GM12878 (cell line): ENCODE results near the gene SLC25A20. TPM values are rescaled to one million over a fixed set of nuclear protein-coding genes. Genes with fewer than 3 reads are reported as not detected.
A peak's percentile ranks its signal among the peaks of the same experiment; 100 is the strongest.

Source experiments
- ATAC-seq: fragments of 200-7000 bp; cut with Tn5 transposase; 3 replicates; pipeline ENCODE4 v1.9.1; 2020; ENCODE audit warnings: mild to moderate bottlenecking, moderate library complexity
- BruUV-seq: library from RNA; stranded (reverse); fragments of 400-500 nt; replicated peaks from 2 replicates; lab custom pipeline; 2021; lab: Mats Ljungman, UMichigan
- CTCF ChIA-PET: fragments of 300-600 bp; sonication (Branson Sonifier 250); formaldehyde crosslinking; extraction: SDS; loops from one replicate; lab custom pipeline; 2021; ENCODE audit warnings: inconsistent platforms; lab: Yijun Ruan, JAX
- POLR2A ChIA-PET: fragments of 350-600 bp; formaldehyde crosslinking; extraction: SDS; loops from one replicate; lab custom pipeline; 2021; ENCODE audit warnings: inconsistent platforms; lab: Charles Lee
- RAD21 ChIA-PET: fragments of 300-600 bp; sonication (Branson Sonifier 250); formaldehyde crosslinking; loops from one replicate; lab custom pipeline; 2023; ENCODE audit warnings: antibody characterized with exemption; ENCODE audit not compliant: unreplicated experiment; lab: Charles Lee
- SMC1A ChIA-PET: fragments of 300-600 bp; sonication (Branson Sonifier 250); formaldehyde crosslinking; loops from one replicate; lab custom pipeline; 2023; ENCODE audit not compliant: unreplicated experiment, uncharacterized antibody; lab: Charles Lee
- DNase-seq: peaks from one replicate; pipeline ENCODE4 v3.0.0-alpha.2; 2011; ENCODE audit warnings: low read depth, low spot score
- FAIRE-seq: peaks from 3 replicates; lab custom pipeline; 2011; peaks lifted over from hg19 to GRCh38; lab: Jason Lieb, UNC
- H2AFZ ChIP-seq: 2 replicates; pipeline ENCODE4 v1.6.0; 2011; ENCODE audit warnings: low read depth, low read length, control low read depth; ENCODE audit not compliant: control insufficient read depth
- H3K27ac ChIP-seq: 2 replicates; pipeline ENCODE4 v1.5.1; 2011; ENCODE audit warnings: control low read depth; ENCODE audit not compliant: control insufficient read depth, insufficient read depth
- H3K27me3 ChIP-seq, 2 experiments: replicated peaks in 1 of 2; 2 replicates each; pipeline versions ENCODE4 v1.6.0 to v1.6.1; 2011; ENCODE audit warnings: low read length in 1 of 2; ENCODE audit not compliant: control insufficient read depth in 2 of 2, insufficient read depth in 2 of 2
- H3K36me3 ChIP-seq, 2 experiments: 2 replicates each; pipeline ENCODE4 v1.5.1; 2011; ENCODE audit warnings: low read length in 1 of 2; ENCODE audit not compliant: control insufficient read depth in 2 of 2, insufficient read depth in 2 of 2
- H3K4me1 ChIP-seq: 2 replicates; pipeline ENCODE4 v1.6.1; 2011; ENCODE audit warnings: mild to moderate bottlenecking, low read length, moderate library complexity, mixed read lengths; ENCODE audit not compliant: control insufficient read depth, insufficient read depth
- H3K4me2 ChIP-seq: 2 replicates; pipeline ENCODE4 v1.6.0; 2011; ENCODE audit warnings: control low read depth; ENCODE audit not compliant: control insufficient read depth, insufficient read depth
- H3K4me3 ChIP-seq: fragments of 200-600 bp; sonication (generic); 2 replicates; pipeline ENCODE4 v1.5.1; 2016
- H3K79me2 ChIP-seq: 2 replicates; pipeline ENCODE4 v1.6.0; 2011; ENCODE audit warnings: low read length; ENCODE audit not compliant: control insufficient read depth, insufficient read depth
- H3K9ac ChIP-seq: 2 replicates; pipeline ENCODE4 v1.8.0; 2011; ENCODE audit warnings: low read length, control low read depth, mixed read lengths; ENCODE audit not compliant: control insufficient read depth, insufficient read depth
- H3K9me3 ChIP-seq: replicated peaks from 3 replicates; pipeline ENCODE4 v1.5.1; 2011; ENCODE audit warnings: mild to moderate bottlenecking, low read length; ENCODE audit not compliant: control insufficient read depth, insufficient read depth
- H4K20me1 ChIP-seq: 2 replicates; pipeline ENCODE4 v1.6.0; 2011; ENCODE audit not compliant: control insufficient read depth, insufficient read depth
- EP300 ChIP-seq, 2 experiments: fragments of 150-350 bp in 1 of 2; IDR thresholded peaks; 2 replicates each; pipeline ENCODE4 v1.6.1; 2011 to 2012; ENCODE audit warnings: low read depth in 2 of 2, low read length in 2 of 2, borderline replicate concordance in 1 of 2, improper control_type of control experiment in 1 of 2, inconsistent platforms in 1 of 2; ENCODE audit not compliant: control insufficient read depth in 1 of 2
- EZH2 ChIP-seq: IDR thresholded peaks from 2 replicates; pipeline ENCODE4 v1.6.1; 2012; ENCODE audit warnings: low read depth, mild to moderate bottlenecking, control low read depth, inconsistent platforms, low read length, borderline replicate concordance; ENCODE audit not compliant: control insufficient read depth
- JUNB ChIP-seq: IDR thresholded peaks from 2 replicates; pipeline ENCODE4 v1.6.1; 2016; ENCODE audit warnings: antibody characterized with exemption, mild to moderate bottlenecking
- JUND ChIP-seq: IDR thresholded peaks from 2 replicates; pipeline ENCODE4 v1.6.1; 2012; ENCODE audit warnings: low read depth, mild to moderate bottlenecking, low read length, improper control_type of control experiment, moderate library complexity
- RELB ChIP-seq: fragments of 450-650 bp; IDR thresholded peaks from 2 replicates; pipeline ENCODE4 v1.6.1; 2017; ENCODE audit warnings: low read depth, mild to moderate bottlenecking, moderate library complexity
- YY1 ChIP-seq: IDR thresholded peaks from 2 replicates; pipeline ENCODE4 v1.6.1; 2011; ENCODE audit warnings: low read depth, mild to moderate bottlenecking, low read length
- ZNF622 ChIP-seq: fragments of 450-650 bp; IDR thresholded peaks from 2 replicates; pipeline ENCODE4 v1.6.1; 2017; ENCODE audit warnings: mild to moderate bottlenecking, inconsistent platforms
- WGBS: methylation state at CpG from one replicate; pipeline ENCODE4 v1.1.6; 2016; ENCODE audit warnings: low lambda C conversion rate; ENCODE audit not compliant: insufficient replicate concordance, insufficient coverage; ENCODE audit errors: missing lambda C conversion rate; 5-methylcytosine and 5-hydroxymethylcytosine counted together
- in situ Hi-C: fragments of 300-500 bp; cut with MboI; formaldehyde crosslinking; loops from 9 replicates; pipeline ENCODE4 v1.14.3; 2018; ENCODE audit warnings: mixed read lengths
- intact Hi-C: fragments of 100-400 bp; cut with micrococcal nuclease; formaldehyde crosslinking; loops from one replicate; pipeline ENCODE4 v1.14.2; 2022; ENCODE audit not compliant: unreplicated experiment
- polyA plus RNA-seq, 11 experiments: library from polyadenylated mRNA; depleted of rRNA in 4 of 11; unstranded in 6 of 11; stranded (reverse) in 5 of 11; fragments of >200 nt; fragmentation: Nextera tagmentation in 4 of 11; fragmentation: Illumina TruSeq in 1 of 11; extraction: Ambion mirVana in 4 of 11; extraction: Trizol in 1 of 11; gene quantifications; 1 replicate in 1 of 11; 2 replicates in 10 of 11; pipeline versions ENCODE4 v1.2.1 to v1.2.3, GENCODE V29; 2011 to 2016; ENCODE audit warnings: inconsistent platforms in 2 of 11, missing spikeins in 2 of 11, low read depth in 1 of 11
- total RNA-seq, 4 experiments: library from RNA; depleted of rRNA in 3 of 4; stranded (reverse); fragments of >200 nt in 3 of 4; fragmentation: Illumina TruSeq in 1 of 4; extraction: Trizol in 1 of 4; gene quantifications; 2 replicates each; pipeline versions ENCODE4 v1.2.1 to v1.2.3, GENCODE V29; 2013 to 2021
- TF ChIP-seq, protein P1 (sequence below): fragments of 450-650 bp; IDR thresholded peaks from 2 replicates; pipeline ENCODE4 v1.6.1; 2017; ENCODE audit warnings: mild to moderate bottlenecking, moderate library complexity

Gene SLC25A20
- total and polyA plus RNA-seq, 10 of the 15 experiments (the other 5 are each of a cell fraction or from before 2014, with no cell fraction given): 12.9 to 38.6 (median 22.1) TPM

- Histone ChIP-seq H3K36me3 (peaks cover 2 to 38% of the 10 kb centered on the region in 2 experiments), H3K4me2 (no peak overlapping the region), H3K4me1 (peaks cover 22% of the 10 kb centered on the region), H3K9me3 (no peaks in the 10 kb centered on the region), H3K9ac (no peak overlapping the region), H3K4me3 (no peak overlapping the region), H2AFZ (no peak overlapping the region), H3K27me3 (no peaks in the 10 kb centered on the region), H3K27ac (no peak overlapping the region), H4K20me1 (no peaks in the 10 kb centered on the region; the same call in 1 of the 2 replicates), H3K79me2 (peaks cover 71% of the 10 kb centered on the region)
- TF ChIP-seq JUNB (no peak), ZNF622 (no peak), JUND (no peak), EZH2 (no peak), EP300 (IDR thresholded peaks at IDR 0.05; ENCODE audit: borderline replicate concordance in 1 of 2, control insufficient read depth in 1 of 2, low read depth in 2 of 2, low read length in 2 of 2) (no peak), YY1 (no peak), RELB (no peak)
- TF ChIP-seq, protein P1, sequence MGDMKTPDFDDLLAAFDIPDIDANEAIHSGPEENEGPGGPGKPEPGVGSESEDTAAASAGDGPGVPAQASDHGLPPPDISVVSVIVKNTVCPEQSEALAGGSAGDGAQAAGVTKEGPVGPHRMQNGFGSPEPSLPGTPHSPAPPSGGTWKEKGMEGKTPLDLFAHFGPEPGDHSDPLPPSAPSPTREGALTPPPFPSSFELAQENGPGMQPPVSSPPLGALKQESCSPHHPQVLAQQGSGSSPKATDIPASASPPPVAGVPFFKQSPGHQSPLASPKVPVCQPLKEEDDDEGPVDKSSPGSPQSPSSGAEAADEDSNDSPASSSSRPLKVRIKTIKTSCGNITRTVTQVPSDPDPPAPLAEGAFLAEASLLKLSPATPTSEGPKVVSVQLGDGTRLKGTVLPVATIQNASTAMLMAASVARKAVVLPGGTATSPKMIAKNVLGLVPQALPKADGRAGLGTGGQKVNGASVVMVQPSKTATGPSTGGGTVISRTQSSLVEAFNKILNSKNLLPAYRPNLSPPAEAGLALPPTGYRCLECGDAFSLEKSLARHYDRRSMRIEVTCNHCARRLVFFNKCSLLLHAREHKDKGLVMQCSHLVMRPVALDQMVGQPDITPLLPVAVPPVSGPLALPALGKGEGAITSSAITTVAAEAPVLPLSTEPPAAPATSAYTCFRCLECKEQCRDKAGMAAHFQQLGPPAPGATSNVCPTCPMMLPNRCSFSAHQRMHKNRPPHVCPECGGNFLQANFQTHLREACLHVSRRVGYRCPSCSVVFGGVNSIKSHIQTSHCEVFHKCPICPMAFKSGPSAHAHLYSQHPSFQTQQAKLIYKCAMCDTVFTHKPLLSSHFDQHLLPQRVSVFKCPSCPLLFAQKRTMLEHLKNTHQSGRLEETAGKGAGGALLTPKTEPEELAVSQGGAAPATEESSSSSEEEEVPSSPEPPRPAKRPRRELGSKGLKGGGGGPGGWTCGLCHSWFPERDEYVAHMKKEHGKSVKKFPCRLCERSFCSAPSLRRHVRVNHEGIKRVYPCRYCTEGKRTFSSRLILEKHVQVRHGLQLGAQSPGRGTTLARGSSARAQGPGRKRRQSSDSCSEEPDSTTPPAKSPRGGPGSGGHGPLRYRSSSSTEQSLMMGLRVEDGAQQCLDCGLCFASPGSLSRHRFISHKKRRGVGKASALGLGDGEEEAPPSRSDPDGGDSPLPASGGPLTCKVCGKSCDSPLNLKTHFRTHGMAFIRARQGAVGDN: no peak
- DNase-seq (no peak), FAIRE-seq (no peak), ATAC-seq (peak; percentile 56)
- ChIA-PET CTCF (interaction anchor here (1.9 kb wide), 1 partner anchor 20 kb away, joined by 7 read pairs; no protein-coding TSS in a partner anchor), POLR2A (interaction anchor here (0.6 kb wide), 1 partner anchor 9 kb away, joined by 3 read pairs; no protein-coding TSS in a partner anchor), SMC1A (interaction anchor here (0.6 to 5.3 kb wide), 4 partner anchors 10 to 982 kb away, joined by 3 to 23 read pairs (median 5); partner anchors contain the start of gene ARIH2), RAD21 (interaction anchor here (0.7 kb wide), 1 partner anchor 813 kb away, joined by 3 read pairs; no protein-coding TSS in a partner anchor)
- BruUV-seq: no TSS peak
- intact Hi-C loops (no loop called here), in situ Hi-C loops (no loop called here)
- 86% methylated on average over 1 of the region's 1 CpG for WGBS
These were observed 33.4 kb upstream of the SLC25A20 start for GRCh38 chr3:48931944-48932580.
